HepG2 (cell line): ENCODE results near the gene CATSPERD. TPM values are rescaled to one million over a fixed set of nuclear protein-coding genes. Genes with fewer than 3 reads are reported as not detected.

Experiments
- ATAC-seq: fragments of 200-7000 bp; cut with Tn5 transposase; 3 replicates; pipeline ENCODE4 v1.9.1; 2020; ENCODE audit warnings: mild to moderate bottlenecking, moderate library complexity
- BruUV-seq: library from RNA; stranded (reverse); fragments of 400-500 nt; replicated peaks from 2 replicates; lab custom pipeline; 2021; lab: Mats Ljungman, UMichigan
- CTCF ChIA-PET: fragments of 300-600 bp; formaldehyde crosslinking; extraction: SDS; loops from one replicate; lab custom pipeline; 2021; ENCODE audit warnings: low total read pairs, inconsistent platforms, low intra/inter-chr PET ratio; lab: Yijun Ruan, JAX
- POLR2A ChIA-PET: fragments of 350-600 bp; sonication (Branson Sonifier 250); formaldehyde crosslinking; loops from one replicate; lab custom pipeline; 2020; ENCODE audit warnings: antibody characterized with exemption, inconsistent platforms; lab: Yijun Ruan, JAX
- DNase-seq: peaks from one replicate; pipeline ENCODE4 v3.0.0-alpha.2; 2015; ENCODE audit warnings: low spot score
- FAIRE-seq: peaks from 3 replicates; lab custom pipeline; 2011; peaks lifted over from hg19 to GRCh38; lab: Jason Lieb, UNC
- H2AFZ ChIP-seq: one replicate; pipeline ENCODE4 v1.6.1; 2011; ENCODE audit warnings: low read length, inconsistent platforms
- H3K27ac ChIP-seq: fragments of 300-600 bp; 3 replicates; pipeline ENCODE4 v1.8.0; 2011; ENCODE audit warnings: mixed run types, mild to moderate bottlenecking, mixed read lengths, low read length, inconsistent platforms; ENCODE audit not compliant: insufficient read depth; ENCODE audit errors: extremely low read length
- H3K27me3 ChIP-seq, 2 experiments: fragments of 200-600 bp in 1 of 2; 2 replicates in 1 of 2; 3 replicates in 1 of 2; pipeline versions ENCODE4 v1.6.0 to v1.8.0; 2011; ENCODE audit warnings: low read length in 2 of 2, mild to moderate bottlenecking in 2 of 2, moderate library complexity in 2 of 2, inconsistent platforms in 1 of 2; ENCODE audit not compliant: insufficient read depth in 2 of 2, control insufficient read depth in 1 of 2
- H3K36me3 ChIP-seq, 2 experiments: fragments of 200-600 bp in 1 of 2; replicated peaks in 1 of 2; 2 replicates in 1 of 2; 3 replicates in 1 of 2; pipeline versions ENCODE4 v1.5.1 to v1.8.0; 2011; ENCODE audit warnings: low read length in 2 of 2, inconsistent platforms in 1 of 2; ENCODE audit not compliant: insufficient read depth in 2 of 2, control insufficient read depth in 1 of 2
- H3K4me1 ChIP-seq: 2 replicates; pipeline ENCODE4 v1.5.1; 2012; ENCODE audit warnings: low read length, inconsistent platforms; ENCODE audit not compliant: insufficient read depth
- H3K4me2 ChIP-seq: 2 replicates; pipeline ENCODE4 v1.6.0; 2011; ENCODE audit warnings: low read depth, low read length, inconsistent platforms
- H3K4me3 ChIP-seq, 3 experiments: fragments of 200-600 bp in 1 of 3; sonication (generic), shearing (Covaris generic) in 1 of 3; replicated peaks in 1 of 3; 2 replicates each; pipeline ENCODE4 v1.5.1; 2011 to 2016; ENCODE audit warnings: low read length in 3 of 3, inconsistent platforms in 2 of 3, low read depth in 2 of 3, mild to moderate bottlenecking in 2 of 3, control low read depth in 1 of 3, mixed read lengths in 1 of 3; ENCODE audit not compliant: insufficient read depth in 1 of 3
- H3K79me2 ChIP-seq: one replicate; pipeline ENCODE4 v1.6.1; 2011; ENCODE audit warnings: low read length, inconsistent platforms; ENCODE audit not compliant: insufficient read depth
- H3K9ac ChIP-seq: 2 replicates; pipeline ENCODE4 v1.6.0; 2011; ENCODE audit warnings: mild to moderate bottlenecking, low read depth, low read length, inconsistent platforms; ENCODE audit not compliant: insufficient read depth
- H3K9me3 ChIP-seq: 2 replicates; pipeline ENCODE4 v1.5.1; 2012; ENCODE audit warnings: mild to moderate bottlenecking, low read length
- H4K20me1 ChIP-seq: 2 replicates; pipeline ENCODE4 v1.6.0; 2011; ENCODE audit warnings: inconsistent platforms, mild to moderate bottlenecking, low read length, moderate library complexity; ENCODE audit not compliant: insufficient read depth
- CCAR2 ChIP-seq: fragments of 200-400 bp; formaldehyde crosslinking; optimal IDR thresholded peaks from 2 replicates; pipeline ENCODE3; 2018; ENCODE audit warnings: low read depth, mild to moderate bottlenecking, low read length, moderate library complexity
- SNAPC4 ChIP-seq: sonication (generic); formaldehyde crosslinking; IDR thresholded peaks from 2 replicates; pipeline ENCODE4 v1.4.0; 2020; ENCODE audit warnings: mild to moderate bottlenecking, missing genetic modification reagents
- ZNF17 ChIP-seq: sonication (generic); formaldehyde crosslinking; IDR thresholded peaks from 2 replicates; pipeline ENCODE4 v1.5.0; 2020; ENCODE audit warnings: mild to moderate bottlenecking, missing genetic modification reagents
- ZNF296 ChIP-seq: sonication (generic); formaldehyde crosslinking; conservative IDR thresholded peaks from 2 replicates; pipeline ENCODE4 v1.5.0; 2020; ENCODE audit warnings: mild to moderate bottlenecking, missing genetic modification reagents
- ZNF350 ChIP-seq: sonication (generic); formaldehyde crosslinking; IDR thresholded peaks from 2 replicates; pipeline ENCODE4 v1.4.0; 2020; ENCODE audit warnings: mild to moderate bottlenecking, low read depth, missing genetic modification reagents, borderline replicate concordance
- ZNF672 ChIP-seq: sonication (generic); formaldehyde crosslinking; IDR thresholded peaks from 2 replicates; pipeline ENCODE4 v1.8.1; 2022; ENCODE audit warnings: missing genetic modification reagents
- ZNF768 ChIP-seq: sonication (generic); formaldehyde crosslinking; IDR thresholded peaks from 2 replicates; pipeline ENCODE4 v1.4.0; 2020; ENCODE audit warnings: missing genetic modification reagents
- WGBS: methylation state at CpG from one replicate; pipeline ENCODE4 v1.1.6; 2017; ENCODE audit warnings: low lambda C conversion rate; 5-methylcytosine and 5-hydroxymethylcytosine counted together
- in situ Hi-C: cut with HindIII; loops from 2 replicates; pipeline ENCODE4 v1.10.0; 2017; ENCODE audit warnings: low pct_unique_long_range_greater_than_20kb; ENCODE audit not compliant: extremely low pct_ligation_motif_present
- intact Hi-C: fragments of 100-400 bp; cut with micrococcal nuclease; formaldehyde crosslinking; loops from one replicate; pipeline ENCODE4 v1.10.0; 2022; ENCODE audit not compliant: unreplicated experiment
- polyA plus RNA-seq, 8 experiments: library from polyadenylated mRNA; depleted of rRNA in 3 of 8; stranded (reverse) in 7 of 8; unstranded in 1 of 8; fragments of >200 nt; fragmentation: Illumina TruSeq in 4 of 8; extraction: Trizol in 4 of 8; gene quantifications; 2 replicates each; pipeline versions ENCODE4 v1.2.1 to v1.2.3, GENCODE V29; 2011 to 2016; ENCODE audit warnings: low read depth in 4 of 8, missing spikeins in 1 of 8, mixed read lengths in 1 of 8; ENCODE audit not compliant: insufficient read depth in 1 of 8
- total RNA-seq, 5 experiments: library from RNA; depleted of rRNA; stranded (reverse); fragments of >200 nt; fragmentation: Illumina TruSeq; extraction: Trizol; gene quantifications; 2 replicates each; pipeline ENCODE4 v1.2.3, GENCODE V29; 2016; ENCODE audit warnings: low read depth in 1 of 5

CATSPERD gene
- total and polyA plus RNA-seq, 2 of the 13 experiments (the other 11 are each of a cell fraction or from before 2014, with no cell fraction given), result 0.04 TPM; not detected in 1

GRCh38 chr19:5809469-5809868 is 89.0 kb downstream of the CATSPERD start:
- Histone ChIP-seq H3K4me2 (no peak overlapping the region), H3K27me3 (no peaks in the 10 kb centered on the region), H4K20me1 (no peaks in the 10 kb centered on the region), H2AFZ (no peak overlapping the region), H3K9ac (no peak overlapping the region), H3K27ac (no peak overlapping the region), H3K4me3 (no peak overlapping the region), H3K79me2 (no peaks in the 10 kb centered on the region), H3K4me1 (peaks cover 24% of the 10 kb centered on the region), H3K9me3 (no peaks in the 10 kb centered on the region), H3K36me3 (no peaks in the 10 kb centered on the region)
- FAIRE-seq (no peak), ATAC-seq (no peak), DNase-seq (no peak)
- BruUV-seq, result no TSS peak
- TF ChIP-seq ZNF768 (peak; percentile 62), ZNF17 (CRISPR knock-in tag) (no peak), SNAPC4 (CRISPR knock-in tag) (no peak), ZNF296 (CRISPR knock-in tag) (no peak), ZNF672 (CRISPR knock-in tag) (no peak), CCAR2 (no peak), ZNF350 (0 out of 2 replicates have a peak, but pooled peaks have one; percentile 8)
- ChIA-PET CTCF (no interaction called here), POLR2A (interaction anchor here (0.6 to 2.6 kb wide), 7 partner anchors 9 to 95 kb away, joined by 3 to 15 read pairs (median 4); partner anchors contain the start of genes DUS3L, NDUFA11 and VMAC)
- in situ Hi-C loops (loop anchor here (5.0 kb wide), 1 partner anchor 83 kb away; no protein-coding TSS in a partner anchor), intact Hi-C loops (loop anchor here (10.0 kb wide), 1 partner anchor 215 kb away; no protein-coding TSS in a partner anchor)
- 86% methylated on average over 10 of the region's 10 CpGs for WGBS
